ENCODE data around the gene CNIH2.

The CNIH2 gene

DNA sequence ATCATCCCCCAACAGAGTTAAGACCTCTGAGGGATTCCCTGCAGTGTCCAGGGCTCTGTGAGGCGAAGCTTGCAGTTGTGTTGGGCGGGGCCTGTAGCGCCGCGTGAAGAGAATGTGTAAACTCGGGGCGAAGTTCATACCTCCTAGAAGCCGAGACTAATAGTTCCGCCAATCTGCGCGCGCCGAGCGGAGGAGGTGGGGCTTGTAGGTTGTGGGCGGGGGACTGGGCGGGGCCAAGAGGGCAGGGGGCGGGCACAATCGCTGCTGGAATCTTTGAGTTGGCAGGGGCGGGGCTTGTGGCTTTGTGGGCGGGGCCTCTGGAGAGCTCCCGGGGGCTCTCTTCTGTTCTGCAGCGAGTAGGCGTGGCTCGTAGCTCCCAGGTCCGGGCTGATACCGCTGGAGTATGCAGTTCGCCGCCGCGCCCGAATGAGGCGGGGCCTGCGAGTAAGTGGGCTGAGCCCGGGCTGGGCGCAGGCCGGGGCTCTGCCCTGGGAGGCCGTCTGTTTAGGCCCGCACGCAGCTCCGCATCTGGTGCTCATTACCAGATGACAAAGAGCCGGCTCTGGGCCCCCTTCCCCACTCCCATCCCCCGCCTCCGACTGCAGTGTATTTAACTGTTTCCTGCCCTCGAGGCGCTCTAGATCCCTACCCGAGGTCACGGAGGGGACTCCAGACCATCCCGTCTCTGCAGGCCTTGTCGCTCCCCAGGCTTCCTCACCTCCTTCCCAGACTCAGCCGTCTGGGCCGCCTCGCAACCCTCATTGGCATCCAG is 34.8 kb downstream of the CNIH2 start:
- H3K9me3 ChIP-seq (ENCODE audit: control insufficient read depth, low read length), result no peaks in the 10 kb centered on the region
- H3K4me1 ChIP-seq, result no peaks in the 10 kb centered on the region
- peak overlapping the region; percentile 84 for H2AFZ ChIP-seq
- H3K4me3 ChIP-seq (ENCODE audit: low read depth, low read length), result peak overlapping the region; percentile 57
- no peak for TF ChIP-seq CTCF (IDR thresholded peaks at IDR 0.05)
- H3K36me3 ChIP-seq (ENCODE audit: control insufficient read depth, insufficient read depth, low read length), result no peaks in the 10 kb centered on the region
- no peaks in the 10 kb centered on the region for H3K27me3 ChIP-seq (ENCODE audit: control insufficient read depth, insufficient read depth, low read length)
- no peaks in the 10 kb centered on the region for H3K79me2 ChIP-seq
- peak overlapping the region; percentile 83 for H3K27ac ChIP-seq
- peak overlapping the region; percentile 87 for H3K4me2 ChIP-seq (ENCODE audit: low read length)
- H3K9ac ChIP-seq, result no peak overlapping the region

DNA sequence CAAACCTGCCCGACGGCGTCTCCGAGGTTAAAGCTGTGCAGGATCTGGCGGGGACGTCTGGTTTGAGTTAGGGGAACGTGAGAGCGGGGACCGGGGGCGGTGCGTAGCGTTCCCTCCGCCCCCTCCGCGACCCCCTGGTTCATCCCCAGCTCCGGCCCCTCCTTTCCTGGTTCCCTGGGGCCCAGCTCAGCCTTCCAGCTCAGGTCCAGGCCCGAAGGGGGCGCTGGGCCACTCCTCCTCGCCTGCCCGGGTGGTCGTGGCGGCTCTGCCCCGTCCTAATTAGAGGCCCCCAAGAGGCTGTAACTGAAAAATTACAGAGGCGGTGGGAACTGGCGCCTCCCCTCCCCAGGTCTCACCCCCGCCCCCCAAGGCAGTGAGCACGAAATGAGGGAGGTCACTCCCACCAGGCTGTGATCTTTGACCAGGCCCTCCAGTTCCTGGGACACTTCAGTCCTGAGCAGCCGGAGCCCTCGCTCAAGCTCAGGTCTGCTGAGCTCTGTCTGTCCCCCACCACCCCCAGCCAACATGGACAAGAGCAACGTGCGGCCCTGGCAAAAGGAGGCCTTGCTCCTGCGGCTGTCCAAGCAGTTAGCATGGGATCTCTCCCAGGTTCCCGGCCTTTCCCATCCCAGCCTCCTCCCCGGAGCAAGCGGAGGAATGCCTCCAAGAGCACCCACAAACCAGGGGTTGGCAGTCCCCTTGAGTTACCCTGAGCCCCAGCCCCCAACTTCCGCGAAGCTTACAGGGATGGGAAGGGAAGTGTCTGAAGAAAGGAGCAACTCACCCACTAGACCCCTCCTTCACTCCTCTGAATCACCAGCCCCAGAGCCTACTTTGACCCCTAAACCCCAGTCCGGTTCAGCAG is 35.6 kb downstream of the CNIH2 start:
- peak overlapping the region; percentile 45 for H3K4me3 ChIP-seq (ENCODE audit: low read depth, low read length)
- H3K27me3 ChIP-seq (ENCODE audit: control insufficient read depth, insufficient read depth, low read length), result no peaks in the 10 kb centered on the region
- TF ChIP-seq CTCF (IDR thresholded peaks at IDR 0.05), result no peak
- no peak overlapping the region for H3K9ac ChIP-seq
- H3K4me2 ChIP-seq (ENCODE audit: low read length), result peak overlapping the region; percentile 67
- H3K79me2 ChIP-seq, result no peaks in the 10 kb centered on the region
- peaks cover 2% of the 10 kb centered on the region for H3K4me1 ChIP-seq
- H2AFZ ChIP-seq, result peak overlapping the region; percentile 75
- no peaks in the 10 kb centered on the region for H3K36me3 ChIP-seq (ENCODE audit: control insufficient read depth, insufficient read depth, low read length)
- H3K9me3 ChIP-seq (ENCODE audit: control insufficient read depth, low read length), result no peaks in the 10 kb centered on the region
- H3K27ac ChIP-seq, result peak overlapping the region; percentile 69

GRCh38 chr11:66314186-66314501 is 36.2 kb downstream of the CNIH2 start:
- no peaks in the 10 kb centered on the region for H3K9me3 ChIP-seq (ENCODE audit: control insufficient read depth, low read length)
- H3K27me3 ChIP-seq (ENCODE audit: control insufficient read depth, insufficient read depth, low read length), result no peaks in the 10 kb centered on the region
- peaks cover 2% of the 10 kb centered on the region for H3K4me1 ChIP-seq
- H3K9ac ChIP-seq, result no peak overlapping the region
- no peaks in the 10 kb centered on the region for H3K36me3 ChIP-seq (ENCODE audit: control insufficient read depth, insufficient read depth, low read length)
- H3K27ac ChIP-seq, result no peak overlapping the region
- TF ChIP-seq CTCF (IDR thresholded peaks at IDR 0.05), result no peak
- H2AFZ ChIP-seq, result no peak overlapping the region
- no peak overlapping the region for H3K4me2 ChIP-seq (ENCODE audit: low read length)
- H3K79me2 ChIP-seq, result no peaks in the 10 kb centered on the region
- no peak overlapping the region for H3K4me3 ChIP-seq (ENCODE audit: low read depth, low read length)

DNA sequence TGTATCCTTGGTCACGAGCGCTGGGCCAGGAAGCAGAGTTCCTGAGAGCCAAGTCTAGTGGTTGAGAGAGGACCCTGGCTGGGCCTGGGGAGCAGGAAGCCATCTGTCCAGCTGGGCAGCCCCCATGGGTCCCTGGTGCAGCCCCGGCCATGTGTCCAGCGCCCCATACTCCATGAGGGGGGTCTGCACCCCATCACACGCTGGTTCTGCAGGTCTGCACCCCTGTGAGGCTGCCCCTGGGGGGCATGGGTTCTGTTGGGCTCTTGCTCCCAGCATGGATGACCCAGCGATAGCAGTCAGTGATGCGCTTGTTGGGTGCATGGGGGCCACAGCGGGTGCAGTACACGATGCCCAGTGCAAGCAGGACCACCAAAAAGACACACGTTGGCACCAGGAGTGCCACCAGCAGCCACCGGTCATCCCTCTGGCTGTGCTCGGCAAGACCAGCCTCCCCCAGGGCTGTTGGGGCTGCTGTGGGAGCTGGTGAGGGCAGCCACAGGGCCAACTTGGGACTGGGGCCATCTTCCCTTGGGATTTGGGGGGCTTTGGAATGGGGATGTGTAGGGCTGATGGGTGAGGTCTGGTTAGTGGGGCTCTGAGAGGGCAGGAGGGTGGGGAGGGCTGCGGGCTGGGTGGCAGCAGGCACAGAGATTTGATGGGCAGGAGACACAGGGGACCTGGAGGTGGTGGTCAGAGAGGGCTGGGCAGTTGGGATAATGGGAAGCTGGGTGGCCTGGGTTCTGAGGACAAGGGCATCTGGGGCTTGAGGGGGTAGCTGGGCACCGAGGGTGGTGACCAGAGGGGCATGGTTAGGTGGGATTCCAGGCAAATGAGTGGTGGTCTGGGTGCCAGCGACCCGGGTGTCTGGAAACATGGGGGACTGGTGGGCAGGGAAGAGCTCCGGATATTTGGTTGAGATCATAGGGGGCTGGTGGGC is 36.9 kb downstream of the CNIH2 start:
- Histone ChIP-seq H3K9me3 (ENCODE audit: control insufficient read depth, low read length) (no peaks in the 10 kb centered on the region), H3K9ac (no peak overlapping the region), H3K4me1 (peaks cover 2% of the 10 kb centered on the region), H3K4me2 (ENCODE audit: low read length) (no peak overlapping the region), H3K4me3 (ENCODE audit: low read depth, low read length) (no peak overlapping the region), H3K79me2 (no peaks in the 10 kb centered on the region), H3K27me3 (ENCODE audit: control insufficient read depth, insufficient read depth, low read length) (no peaks in the 10 kb centered on the region), H3K27ac (no peak overlapping the region), H3K36me3 (ENCODE audit: control insufficient read depth, insufficient read depth, low read length) (no peaks in the 10 kb centered on the region), H2AFZ (no peak overlapping the region)
- no peak for TF ChIP-seq CTCF (IDR thresholded peaks at IDR 0.05)

Data from parathyroid adenoma (tissue), 2 donors.